Endothelial cell of umbilical vein (primary cell): ENCODE results near the gene CAPNS1. TPM values are rescaled to one million over a fixed set of nuclear protein-coding genes. Genes with fewer than 3 reads are reported as not detected.

ENCODE experiments used
- BruUV-seq: library from RNA; stranded (reverse); fragments of 400-500 nt; replicated peaks from 2 replicates; lab custom pipeline; 2021; lab: Mats Ljungman, UMichigan
- CTCF ChIA-PET: fragments of 300-600, 350-600 bp; sonication (Branson Sonifier 250); formaldehyde crosslinking; loops from one replicate; lab custom pipeline; 2021; ENCODE audit warnings: antibody characterized with exemption, inconsistent platforms; lab: Charles Lee
- POLR2A ChIA-PET: fragments of 300-600, 350-600 bp; sonication (Branson Sonifier 250); formaldehyde crosslinking; loops from one replicate; lab custom pipeline; 2021; ENCODE audit warnings: antibody characterized with exemption, inconsistent platforms; lab: Charles Lee
- DNase-seq: peaks from one replicate; pipeline ENCODE4 v3.0.0-alpha.2; 2011; ENCODE audit warnings: low read depth, low spot score
- FAIRE-seq: peaks from 2 replicates; lab custom pipeline; 2011; peaks lifted over from hg19 to GRCh38; lab: Jason Lieb, UNC
- H2AFZ ChIP-seq: 2 replicates; pipeline ENCODE4 v1.6.0; 2012; ENCODE audit warnings: low read depth, low read length, control low read depth, inconsistent platforms
- H3K27ac ChIP-seq: 2 replicates; pipeline ENCODE4 v1.5.1; 2011; ENCODE audit warnings: low read depth, mild to moderate bottlenecking, control low read depth, low read length, moderate library complexity; ENCODE audit not compliant: insufficient read depth
- H3K27me3 ChIP-seq, 2 experiments: 2 replicates each; pipeline versions ENCODE4 v1.6.0 to v1.6.1; 2011; ENCODE audit warnings: low read length in 2 of 2, mixed read lengths in 1 of 2; ENCODE audit not compliant: control insufficient read depth in 2 of 2, insufficient read depth in 2 of 2
- H3K36me3 ChIP-seq, 2 experiments: 2 replicates in 1 of 2; 3 replicates in 1 of 2; pipeline ENCODE4 v1.5.1; 2011; ENCODE audit warnings: low read length in 2 of 2, mild to moderate bottlenecking in 1 of 2, moderate library complexity in 1 of 2; ENCODE audit not compliant: control insufficient read depth in 2 of 2, insufficient read depth in 2 of 2; ENCODE audit errors: extremely low read depth in 1 of 2
- H3K4me1 ChIP-seq: 3 replicates; pipeline ENCODE4 v1.5.1; 2011; ENCODE audit warnings: mild to moderate bottlenecking, low read length; ENCODE audit not compliant: control insufficient read depth, insufficient read depth; ENCODE audit errors: extremely low read depth
- H3K4me2 ChIP-seq: 2 replicates; pipeline ENCODE4 v1.6.1; 2011; ENCODE audit warnings: low read length, control low read depth, mixed read lengths; ENCODE audit not compliant: insufficient read depth
- H3K4me3 ChIP-seq, 3 experiments: fragments of 200-600 bp in 1 of 3; sonication (generic), shearing (Covaris generic) in 1 of 3; replicated peaks in 1 of 3; 2 replicates each; pipeline ENCODE4 v1.5.1; 2011 to 2016; ENCODE audit warnings: control low read depth in 3 of 3, low read length in 3 of 3, mild to moderate bottlenecking in 2 of 3, inconsistent platforms in 1 of 3, low read depth in 1 of 3, moderate library complexity in 1 of 3; ENCODE audit not compliant: insufficient read depth in 1 of 3
- H3K79me2 ChIP-seq: 2 replicates; pipeline ENCODE4 v1.6.0; 2012; ENCODE audit warnings: low read length, inconsistent platforms; ENCODE audit not compliant: control insufficient read depth, insufficient read depth
- H3K9ac ChIP-seq: replicated peaks from 2 replicates; pipeline ENCODE3; 2011; ENCODE audit warnings: low read length, control low read depth; ENCODE audit not compliant: insufficient read depth; ENCODE audit errors: extremely low read depth
- H3K9me1 ChIP-seq: replicated peaks from 3 replicates; pipeline ENCODE4 v1.6.0; 2011; ENCODE audit warnings: mild to moderate bottlenecking, low read length; ENCODE audit not compliant: control insufficient read depth, insufficient read depth; ENCODE audit errors: extremely low read depth
- H3K9me3 ChIP-seq: replicated peaks from 2 replicates; pipeline ENCODE4 v1.5.1; 2012; ENCODE audit warnings: low read length, inconsistent platforms; ENCODE audit not compliant: control insufficient read depth, insufficient read depth
- H4K20me1 ChIP-seq: replicated peaks from 2 replicates; pipeline ENCODE3; 2011; ENCODE audit warnings: mild to moderate bottlenecking, low read length; ENCODE audit not compliant: control insufficient read depth, insufficient read depth; ENCODE audit errors: extremely low read depth
- EZH2 ChIP-seq: IDR thresholded peaks from 2 replicates; pipeline ENCODE4 v1.6.1; 2012; ENCODE audit warnings: borderline replicate concordance, low read depth, mild to moderate bottlenecking, moderate library complexity, low read length, inconsistent platforms; ENCODE audit not compliant: severe bottlenecking
- FOS ChIP-seq: IDR thresholded peaks from 2 replicates; pipeline ENCODE4 v1.6.1; 2011; ENCODE audit warnings: mild to moderate bottlenecking, low read length, moderate library complexity, borderline replicate concordance; ENCODE audit not compliant: insufficient read depth
- GATA2 ChIP-seq: IDR thresholded peaks from 2 replicates; pipeline ENCODE4 v1.7.0; 2011; ENCODE audit warnings: low read depth, mild to moderate bottlenecking, moderate library complexity, mixed read lengths, low read length; ENCODE audit not compliant: insufficient read length, insufficient read depth
- JUN ChIP-seq: IDR thresholded peaks from 2 replicates; pipeline ENCODE4 v1.6.1; 2011; ENCODE audit warnings: borderline replicate concordance, low read depth; ENCODE audit not compliant: insufficient read length, insufficient read depth
- MYC ChIP-seq: IDR thresholded peaks from one replicate; pipeline ENCODE4 v1.6.1; 2011; ENCODE audit warnings: mild to moderate bottlenecking, low read depth, low read length
- POLR2A ChIP-seq: IDR thresholded peaks from 2 replicates; pipeline ENCODE4 v1.6.1; 2012; ENCODE audit warnings: low read depth, mild to moderate bottlenecking, control low read depth, low read length
- POLR2AphosphoS5 ChIP-seq: IDR thresholded peaks from 2 replicates; pipeline ENCODE4 v1.6.1; 2012; ENCODE audit warnings: low read depth, mild to moderate bottlenecking, control low read depth, low read length, moderate library complexity; ENCODE audit not compliant: insufficient read depth
- dilution Hi-C: fragments of 300-500 bp; cut with MboI; formaldehyde crosslinking; loops from one replicate; pipeline ENCODE4 v1.15.0; 2019; ENCODE audit warnings: low sequenced_read_pairs; ENCODE audit not compliant: extremely low pct_ligation_motif_present
- intact Hi-C: fragments of 100-400 bp; cut with micrococcal nuclease; formaldehyde crosslinking; loops from one replicate; pipeline ENCODE4 v1.10.0; 2022
- polyA plus RNA-seq, 4 experiments: library from polyadenylated mRNA; depleted of rRNA in 3 of 4; stranded (reverse) in 3 of 4; unstranded in 1 of 4; fragments of >200 nt; gene quantifications; 2 replicates each; pipeline versions ENCODE4 v1.2.1 to v1.2.3, GENCODE V29; 2011 to 2012; ENCODE audit warnings: missing spikeins in 1 of 4
- total RNA-seq: library from RNA; stranded (reverse); gene quantifications from 2 replicates; pipeline ENCODE4 v1.2.3, GENCODE V29; 2021
- TF ChIP-seq, protein P1 (sequence below): IDR thresholded peaks from 2 replicates; pipeline ENCODE4 v1.6.1; 2011; ENCODE audit not compliant: insufficient read depth, insufficient read length
- TF ChIP-seq, protein P2 (sequence below), 2 donors: IDR thresholded peaks; 1 replicate in 1 of 2; 2 replicates in 1 of 2; pipeline ENCODE4 v1.5.1; 2011; ENCODE audit warnings: low read length in 2 of 2, mild to moderate bottlenecking in 2 of 2, moderate library complexity in 2 of 2, control low read depth in 1 of 2, inconsistent platforms in 1 of 2, low read depth in 1 of 2; ENCODE audit not compliant: insufficient read depth in 1 of 2; ENCODE audit errors: extremely low read depth in 1 of 2

CAPNS1 gene
- total and polyA plus RNA-seq, 2 donors (not counting 3 experiments of a cell fraction or from before 2014, with no cell fraction given): 777 to 1,095 TPM

DNA sequence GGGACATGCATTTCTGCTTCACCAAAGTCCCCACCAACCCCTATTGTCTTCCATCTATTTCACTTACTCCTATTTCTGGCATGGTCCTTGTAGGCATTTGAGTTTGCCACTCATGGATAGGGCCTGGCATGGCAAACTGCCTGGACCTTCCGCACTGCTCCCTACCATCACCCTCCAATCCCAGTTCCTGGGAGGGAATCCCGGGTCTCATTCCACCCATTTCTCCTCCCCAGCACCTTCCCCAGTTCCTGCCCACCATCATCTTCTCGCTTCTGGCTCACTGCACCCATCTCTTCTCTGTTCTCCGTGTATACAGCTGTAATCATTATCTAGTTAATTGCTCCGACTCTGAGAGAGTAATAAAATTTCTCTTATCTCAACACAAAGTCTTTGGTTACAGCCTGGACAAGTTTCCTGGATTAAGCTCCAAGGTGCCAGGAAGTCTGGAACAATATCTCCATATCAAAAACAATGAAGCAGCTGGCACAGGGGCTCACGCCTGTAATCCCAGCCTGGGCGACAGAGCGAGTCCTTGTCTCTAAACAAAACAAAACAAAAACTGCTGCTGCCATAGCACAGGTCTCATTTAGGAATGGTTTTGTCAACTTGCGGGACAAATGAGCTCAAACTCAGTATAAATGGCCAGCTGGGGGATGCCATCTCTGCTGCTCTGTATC is 29.4 kb downstream of the CAPNS1 start:
- peak; percentile 92 for FAIRE-seq
- H3K4me3 ChIP-seq: no peak overlapping the region
- H3K4me2 ChIP-seq: peak overlapping the region; percentile 40
- dilution Hi-C loops (no loop called here), intact Hi-C loops (no loop called here)
- TF ChIP-seq JUN (peak; percentile 9), POLR2A (no peak)
- ChIA-PET CTCF (interaction anchor here (1.1 to 5.3 kb wide), 13 partner anchors 15 to 113 kb away, joined by 3 to 126 read pairs (median 5); partner anchors contain the start of genes CAPNS1, COX7A1 and POLR2I), POLR2A (interaction anchor here (0.9 to 1.8 kb wide), 2 partner anchors 42 to 54 kb away, joined by 5 to 10 read pairs; partner anchors contain the start of genes POLR2I and TBCB)
- H3K36me3 ChIP-seq: no peaks in the 10 kb centered on the region
- H3K4me1 ChIP-seq: peaks cover 10% of the 10 kb centered on the region
- no peaks in the 10 kb centered on the region for H3K9me1 ChIP-seq
- no peaks in the 10 kb centered on the region for H3K27me3 ChIP-seq
- H2AFZ ChIP-seq: peak overlapping the region; percentile 38
- H3K9me3 ChIP-seq: no peaks in the 10 kb centered on the region
- peak overlapping the region; percentile 86 for H3K27ac ChIP-seq
- no TSS peak for BruUV-seq
- H4K20me1 ChIP-seq: no peaks in the 10 kb centered on the region
- no peaks in the 10 kb centered on the region for H3K79me2 ChIP-seq
- peak overlapping the region; percentile 73 for H3K9ac ChIP-seq
- DNase-seq: peak; percentile 93

DNA sequence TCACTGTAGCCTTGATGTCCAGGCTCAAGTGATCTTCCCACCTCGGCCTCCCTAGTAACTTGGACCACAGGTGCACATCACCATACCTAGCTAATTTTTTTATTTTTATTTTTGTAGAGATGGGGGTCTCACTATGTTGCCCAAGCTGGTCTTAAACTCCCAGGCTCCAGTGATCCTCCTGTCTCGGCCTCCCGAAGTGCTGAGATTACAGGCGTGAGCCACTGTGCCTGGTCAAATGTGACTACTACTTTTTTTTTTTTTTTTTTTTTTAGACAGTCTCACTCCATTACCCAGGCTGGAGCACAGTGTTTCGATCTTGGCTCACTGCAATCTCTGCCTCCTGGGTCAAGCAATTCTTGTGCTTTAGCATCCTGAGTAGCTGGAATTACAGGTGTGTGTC is 33.0 kb downstream of the CAPNS1 start:
- dilution Hi-C loops: no loop called here

More for the DNA sequence above, 33.0 kb downstream of the CAPNS1 start:
- BruUV-seq: no TSS peak
- TF ChIP-seq, protein P1, sequence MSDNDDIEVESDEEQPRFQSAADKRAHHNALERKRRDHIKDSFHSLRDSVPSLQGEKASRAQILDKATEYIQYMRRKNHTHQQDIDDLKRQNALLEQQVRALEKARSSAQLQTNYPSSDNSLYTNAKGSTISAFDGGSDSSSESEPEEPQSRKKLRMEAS: no peak
- TF ChIP-seq, protein P2, sequence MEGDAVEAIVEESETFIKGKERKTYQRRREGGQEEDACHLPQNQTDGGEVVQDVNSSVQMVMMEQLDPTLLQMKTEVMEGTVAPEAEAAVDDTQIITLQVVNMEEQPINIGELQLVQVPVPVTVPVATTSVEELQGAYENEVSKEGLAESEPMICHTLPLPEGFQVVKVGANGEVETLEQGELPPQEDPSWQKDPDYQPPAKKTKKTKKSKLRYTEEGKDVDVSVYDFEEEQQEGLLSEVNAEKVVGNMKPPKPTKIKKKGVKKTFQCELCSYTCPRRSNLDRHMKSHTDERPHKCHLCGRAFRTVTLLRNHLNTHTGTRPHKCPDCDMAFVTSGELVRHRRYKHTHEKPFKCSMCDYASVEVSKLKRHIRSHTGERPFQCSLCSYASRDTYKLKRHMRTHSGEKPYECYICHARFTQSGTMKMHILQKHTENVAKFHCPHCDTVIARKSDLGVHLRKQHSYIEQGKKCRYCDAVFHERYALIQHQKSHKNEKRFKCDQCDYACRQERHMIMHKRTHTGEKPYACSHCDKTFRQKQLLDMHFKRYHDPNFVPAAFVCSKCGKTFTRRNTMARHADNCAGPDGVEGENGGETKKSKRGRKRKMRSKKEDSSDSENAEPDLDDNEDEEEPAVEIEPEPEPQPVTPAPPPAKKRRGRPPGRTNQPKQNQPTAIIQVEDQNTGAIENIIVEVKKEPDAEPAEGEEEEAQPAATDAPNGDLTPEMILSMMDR (IDR thresholded peaks at IDR 0.05; ENCODE audit: extremely low read depth in 1 of 2, insufficient read depth in 1 of 2, low read depth in 1 of 2, low read length in 2 of 2): no peak
- TF ChIP-seq JUN (no peak), POLR2A (no peak), GATA2 (no peak), FOS (no peak), MYC (no peak), POLR2AphosphoS5 (no peak), EZH2 (no peak)
- peaks cover 10% of the 10 kb centered on the region for H3K4me1 ChIP-seq
- no peaks in the 10 kb centered on the region for H3K27me3 ChIP-seq
- CTCF ChIA-PET: interaction anchor here (2.5 to 3.5 kb wide), 2 partner anchors 45 to 113 kb away, joined by 10 to 25 read pairs; no protein-coding TSS in a partner anchor
- H3K9ac ChIP-seq: no peak overlapping the region
- FAIRE-seq: peak; percentile 24
- no peaks in the 10 kb centered on the region for H3K9me1 ChIP-seq
- DNase-seq: no peak
- no peak overlapping the region for H3K4me3 ChIP-seq
- POLR2A ChIA-PET: no interaction called here
- no peaks in the 10 kb centered on the region for H4K20me1 ChIP-seq
- H3K79me2 ChIP-seq: no peaks in the 10 kb centered on the region
- H3K4me2 ChIP-seq: no peak overlapping the region
- no peaks in the 10 kb centered on the region for H3K36me3 ChIP-seq
- H2AFZ ChIP-seq: no peak overlapping the region
- no peak overlapping the region for H3K27ac ChIP-seq
- no peaks in the 10 kb centered on the region for H3K9me3 ChIP-seq
- intact Hi-C loops: no loop called here
